Heart right ventricle (tissue), 16 donors: ENCODE data around the gene DCHS2. TPM values are rescaled to one million over a fixed set of nuclear protein-coding genes. Genes with fewer than 3 reads are reported as not detected.

Experiments
- ATAC-seq, 8 donors: fragments of 200-7000 bp; cut with Tn5 transposase; one replicate each; pipeline ENCODE4 v1.9.1; 2020; ENCODE audit warnings: mild to moderate bottlenecking in 8 of 8, moderate library complexity in 8 of 8, moderate number of reproducible peaks in 1 of 8
- DNase-seq, 2 donors: peaks; one replicate each; pipeline ENCODE4 v3.0.0-alpha.2; 2020
- H3K27ac ChIP-seq, 10 donors: fragments of 200-600 bp; sonication (generic) in 2 of 10; one replicate each; pipeline versions ENCODE4 v1.5.0 to v1.8.0; 2020 to 2022; ENCODE audit warnings: mild to moderate bottlenecking in 3 of 10
- H3K27me3 ChIP-seq, 7 donors: fragments of 200-600 bp; one replicate each; pipeline ENCODE4 v1.8.0; 2021 to 2022; ENCODE audit warnings: mild to moderate bottlenecking in 2 of 7
- H3K36me3 ChIP-seq, 9 donors: fragments of 200-600 bp; sonication (generic) in 1 of 9; one replicate each; pipeline versions ENCODE4 v1.5.0 to v1.8.0; 2020 to 2022; ENCODE audit warnings: mild to moderate bottlenecking in 2 of 9
- H3K4me1 ChIP-seq, 9 donors: fragments of 200-600 bp; sonication (generic) in 1 of 9; one replicate each; pipeline versions ENCODE4 v1.5.0 to v1.8.0; 2020 to 2022; ENCODE audit warnings: mild to moderate bottlenecking in 4 of 9
- H3K4me3 ChIP-seq, 10 donors: fragments of 200-600 bp; sonication (generic) in 2 of 10; one replicate each; pipeline versions ENCODE4 v1.5.0 to v1.8.0; 2020 to 2022; ENCODE audit warnings: mild to moderate bottlenecking in 7 of 10, moderate library complexity in 2 of 10
- H3K9me3 ChIP-seq, 11 donors: fragments of 200-600 bp in 10 of 11; sonication (generic) in 2 of 11; one replicate each; pipeline versions ENCODE4 v1.5.0 to v1.8.0; 2013 to 2022; ENCODE audit warnings: mild to moderate bottlenecking in 2 of 11, control low read depth in 1 of 11, moderate library complexity in 1 of 11
- CTCF ChIP-seq, 9 donors: fragments of 200-600 bp; sonication (generic) in 2 of 9; IDR thresholded peaks; one replicate each; pipeline versions ENCODE4 v1.5.0 to v1.8.0; 2021 to 2022; ENCODE audit warnings: antibody characterized with exemption in 9 of 9, mild to moderate bottlenecking in 5 of 9, moderate library complexity in 1 of 9
- WGBS, 2 donors: extraction: QIAGEN DNeasy Blood & Tissue Kit; methylation state at CpG; one replicate each; pipeline ENCODE4 v1.1.7; 2013; ENCODE audit warnings: inconsistent platforms in 1 of 2; 5-methylcytosine and 5-hydroxymethylcytosine counted together
- intact Hi-C, 10 donors: fragments of 100-400 bp; cut with DNase I; formaldehyde crosslinking; loops; one replicate each; pipeline versions ENCODE4 v1.11.1 to v1.14.2; 2022
- polyA plus RNA-seq, 2 donors: library from polyadenylated mRNA; stranded (reverse); fragments of 200-250 nt; gene quantifications; one replicate each; pipeline ENCODE4 v1.2.3, GENCODE V29; 2013
- total RNA-seq, 10 donors: library from RNA; stranded (reverse); fragmentation: NEBNext Ultra II Directional in 3 of 10; extraction: Animal tissue kit (Norgen Biotek cat#: 25700) in 3 of 10; gene quantifications; one replicate each; pipeline versions ENCODE4 v1.2.1 to v1.2.4, GENCODE V29; 2021 to 2023
- donor health status: Arrhythmogenic right ventricular cardiomyopathy.
- donor health status: ischemic (EF 13 %, LVEDD 7.1; RV severe dilation, severe dysfunction).
- donor health status: healthy with polysubstance abuse.
- donor health status: DM: no; HTN: yes; CAD: no.
- donor health status: DM: no; HTN: no; CAD: no.
- donor health status: ischemic (EF 25% LVEDD 6.9; RV normal size, moderate dysfunction).
- donor health status: ischemic (EF 25% LVEDD 5.7; RV mildly dilated, moderate dysfunction).
- donor health status: healthy.
- donor health status: DM: yes; HTN: yes; CAD: no.
- donor health status: Ischemic cardiomyopathy.
- donor health status: ischemic (EF 35%, LVEDD 5.7; RV mildly dilated, moderate dysfunction).
- donor health status: nonischemic (EF 11% LVEDD 7.7; RV severe dilation, severe dysfunction).
- donor health status: DM: yes; HTN: yes; CAD: no.
- donor health status: PGD.
- donor health status: ischemic (EF 29% LVEDD 5.4; RV normal size, mild dysfunction).
- donor health status: nonischemic (EF 23%, LVEDD 6.1; RV moderate dilation, normal function).

The DCHS2 gene
- total and polyA plus RNA-seq, 12 donors = under 0.01 to 0.14 (median 0.04) TPM; not detected in 7

DNA sequence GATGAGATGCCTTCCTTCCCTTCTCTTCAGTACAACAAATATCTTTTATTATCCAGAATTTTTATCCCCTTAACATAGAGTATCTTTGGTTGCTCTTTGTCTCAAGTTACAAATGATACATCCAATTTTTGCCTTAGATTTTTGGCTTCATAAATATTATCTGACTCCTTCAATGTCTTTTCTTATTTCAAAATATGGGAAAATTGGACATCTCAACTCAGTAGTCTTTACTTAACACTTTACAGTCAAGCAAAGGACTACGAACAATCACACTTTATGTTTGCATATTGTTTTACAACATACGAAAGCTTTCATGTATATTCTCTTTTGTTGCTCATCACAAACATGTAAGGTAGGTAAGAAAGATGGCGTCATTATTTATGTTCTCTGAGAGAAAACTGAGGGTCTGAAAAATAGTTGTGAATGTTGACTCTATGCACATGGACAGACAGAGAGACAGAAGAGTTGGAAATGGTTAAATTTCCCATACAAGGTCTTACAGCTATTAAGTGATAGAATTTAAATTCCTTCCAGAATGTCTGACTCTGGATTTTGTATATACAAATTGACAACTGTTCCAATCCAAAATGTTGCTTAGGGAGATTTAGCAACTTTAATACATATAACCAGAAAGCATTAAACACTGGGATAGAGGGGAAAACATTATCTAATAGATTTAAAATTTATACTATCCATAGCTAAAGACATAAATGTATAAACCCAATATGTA, 29.4 kb downstream of the DCHS2 start:
- no peaks in the 10 kb centered on the region for H3K4me1 ChIP-seq
- no peak for ATAC-seq
- no peak for DNase-seq
- no peak overlapping the region for H3K4me3 ChIP-seq
- peaks cover 0 to 8% (median 0%) of the 10 kb centered on the region in 7 donors for H3K27me3 ChIP-seq
- no peak for TF ChIP-seq CTCF (IDR thresholded peaks at IDR 0.05)
- no peaks in the 10 kb centered on the region for H3K36me3 ChIP-seq
- WGBS, 2 donors = 90 to 97% methylated on average over 3 of the region's 3 CpGs
- no peaks in the 10 kb centered on the region for H3K9me3 ChIP-seq
- no peak overlapping the region for H3K27ac ChIP-seq
- intact Hi-C loops = no loop called here

DNA sequence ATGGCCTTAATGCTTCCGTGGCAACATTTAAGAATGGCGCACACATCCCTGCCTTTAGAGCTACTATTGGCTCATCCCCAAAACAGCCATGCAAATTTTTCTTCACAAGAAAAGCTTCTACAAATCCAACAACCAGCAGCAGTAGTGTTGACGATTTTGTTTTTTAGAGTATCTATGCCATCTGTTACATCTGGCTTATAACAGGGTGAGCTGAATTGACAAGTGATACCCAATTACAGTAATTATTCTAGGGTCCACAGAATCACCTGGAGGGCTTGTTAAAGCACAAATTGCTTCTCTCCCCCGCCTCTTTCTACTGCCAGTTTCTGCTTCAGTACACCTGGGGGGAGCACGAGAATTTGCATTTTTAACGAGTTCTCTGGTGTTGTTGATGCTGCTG, 34.1 kb downstream of the DCHS2 start:
- WGBS, 2 donors = 68 to 79% methylated on average over 6 of the region's 6 CpGs
- intact Hi-C loops = no loop called here
- no peak for TF ChIP-seq CTCF (IDR thresholded peaks at IDR 0.05)

GRCh38 chr4:154456889-154457288, 34.7 kb downstream of the DCHS2 start:
- intact Hi-C loops = no loop called here
- Histone ChIP-seq H3K27ac (no peak overlapping the region), H3K4me3 (no peak overlapping the region), H3K36me3 (no peaks in the 10 kb centered on the region), H3K4me1 (no peaks in the 10 kb centered on the region), H3K27me3 (peaks cover 0 to 9% (median 0%) of the 10 kb centered on the region in 7 donors), H3K9me3 (peaks cover 0 to 4% (median 0%) of the 10 kb centered on the region in 11 donors)
- WGBS, 2 donors = 95 to 97% methylated on average over 2 of the region's 2 CpGs
- DNase-seq (no peak), ATAC-seq (no peak)
- TF ChIP-seq CTCF (IDR thresholded peaks at IDR 0.05) = no peak

More for the DNA sequence above, 34.1 kb downstream of the DCHS2 start:
- H3K4me1 ChIP-seq = no peaks in the 10 kb centered on the region
- peaks cover 0 to 9% (median 0%) of the 10 kb centered on the region in 7 donors for H3K27me3 ChIP-seq
- DNase-seq = no peak
- H3K4me3 ChIP-seq = no peak overlapping the region
- H3K9me3 ChIP-seq = peaks cover 0 to 4% (median 0%) of the 10 kb centered on the region in 11 donors
- H3K27ac ChIP-seq = no peak overlapping the region
- H3K36me3 ChIP-seq = no peaks in the 10 kb centered on the region
- no peak for ATAC-seq

GRCh38 chr4:154456240-154456639, 35.4 kb downstream of the DCHS2 start:
- 66 to 75% methylated on average over 6 of the region's 6 CpGs for WGBS, 2 donors
- H3K27ac ChIP-seq = no peak overlapping the region
- H3K4me3 ChIP-seq = no peak overlapping the region
- no peaks in the 10 kb centered on the region for H3K36me3 ChIP-seq
- peaks cover 0 to 4% (median 0%) of the 10 kb centered on the region in 11 donors for H3K9me3 ChIP-seq
- H3K4me1 ChIP-seq = no peaks in the 10 kb centered on the region
- ATAC-seq = no peak
- TF ChIP-seq CTCF (IDR thresholded peaks at IDR 0.05) = no peak
- H3K27me3 ChIP-seq = peaks cover 0 to 5% (median 0%) of the 10 kb centered on the region in 7 donors
- intact Hi-C loops = no loop called here
- no peak for DNase-seq
